Measurements from ENCODE around the gene IQGAP3.

GRCh38 chr1:156510709-156511108, 61.7 kb downstream of the IQGAP3 start:
- no peak for TF ChIP-seq EP300 (IDR thresholded peaks at IDR 0.05; ENCODE audit: borderline replicate concordance)
- no peak for TF ChIP-seq MAX (IDR thresholded peaks at IDR 0.05)
- TF ChIP-seq FOXM1 (IDR thresholded peaks at IDR 0.05; ENCODE audit: borderline replicate concordance, low read depth) = no peak
- TF ChIP-seq RAD21 (IDR thresholded peaks at IDR 0.05; ENCODE audit: low read depth) = no peak
- no peak for TF ChIP-seq ZBTB7A (IDR thresholded peaks at IDR 0.05; ENCODE audit: low read depth)
- no peak for TF ChIP-seq CREB1 (IDR thresholded peaks at IDR 0.05; ENCODE audit: low read depth)
- TF ChIP-seq TAF1 (IDR thresholded peaks at IDR 0.05; ENCODE audit: low read depth) = no peak
- no peak for TF ChIP-seq REST (IDR thresholded peaks at IDR 0.05; ENCODE audit: low read depth)
- TF ChIP-seq NFIC (IDR thresholded peaks at IDR 0.05) = no peak

Data from Ishikawa (cell line).